Measurements from ENCODE around the gene SLC44A5.
A peak's percentile ranks its signal among the peaks of the same experiment; 100 is the strongest.

Gene SLC44A5

DNA sequence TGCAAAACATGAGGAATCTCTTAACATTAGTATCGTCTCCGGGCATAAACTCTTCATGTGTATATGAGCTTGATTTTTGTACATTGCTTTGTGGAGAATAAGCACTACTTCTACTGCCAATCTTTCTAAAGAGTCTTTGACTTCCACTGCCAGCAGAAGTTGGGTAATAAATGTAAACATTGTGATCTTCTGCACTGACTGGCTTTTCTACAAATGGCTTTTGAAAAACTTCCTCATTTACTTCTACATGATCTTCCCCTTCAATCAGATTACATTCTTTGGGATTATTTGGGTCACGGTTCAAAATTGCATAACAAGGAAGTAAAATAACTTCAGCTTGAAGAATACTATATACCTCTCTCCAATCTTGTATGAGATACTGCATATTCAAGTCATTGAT lies 30.4 kb upstream of the SLC44A5 start:
- no peaks in the 10 kb centered on the region for H3K9me2 ChIP-seq (replicated peaks; ENCODE audit: low read depth, low read length)
- no peak for TF ChIP-seq EZH2phosphoT487 (IDR thresholded peaks at IDR 0.05; ENCODE audit: borderline replicate concordance)
- TF ChIP-seq, protein P1, sequence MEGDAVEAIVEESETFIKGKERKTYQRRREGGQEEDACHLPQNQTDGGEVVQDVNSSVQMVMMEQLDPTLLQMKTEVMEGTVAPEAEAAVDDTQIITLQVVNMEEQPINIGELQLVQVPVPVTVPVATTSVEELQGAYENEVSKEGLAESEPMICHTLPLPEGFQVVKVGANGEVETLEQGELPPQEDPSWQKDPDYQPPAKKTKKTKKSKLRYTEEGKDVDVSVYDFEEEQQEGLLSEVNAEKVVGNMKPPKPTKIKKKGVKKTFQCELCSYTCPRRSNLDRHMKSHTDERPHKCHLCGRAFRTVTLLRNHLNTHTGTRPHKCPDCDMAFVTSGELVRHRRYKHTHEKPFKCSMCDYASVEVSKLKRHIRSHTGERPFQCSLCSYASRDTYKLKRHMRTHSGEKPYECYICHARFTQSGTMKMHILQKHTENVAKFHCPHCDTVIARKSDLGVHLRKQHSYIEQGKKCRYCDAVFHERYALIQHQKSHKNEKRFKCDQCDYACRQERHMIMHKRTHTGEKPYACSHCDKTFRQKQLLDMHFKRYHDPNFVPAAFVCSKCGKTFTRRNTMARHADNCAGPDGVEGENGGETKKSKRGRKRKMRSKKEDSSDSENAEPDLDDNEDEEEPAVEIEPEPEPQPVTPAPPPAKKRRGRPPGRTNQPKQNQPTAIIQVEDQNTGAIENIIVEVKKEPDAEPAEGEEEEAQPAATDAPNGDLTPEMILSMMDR (conservative IDR thresholded peaks at IDR 0.05; ENCODE audit: low read length) = no peak
- no peaks in the 10 kb centered on the region for H3K4me1 ChIP-seq (ENCODE audit: insufficient read depth, low read length, poor library complexity, severe bottlenecking)
- H3K4me3 ChIP-seq (ENCODE audit: low read length, poor library complexity, severe bottlenecking) = no peak overlapping the region
- no peaks in the 10 kb centered on the region for H3K27me3 ChIP-seq (ENCODE audit: insufficient read depth, low read length, poor library complexity, severe bottlenecking)
- H3K36me3 ChIP-seq (ENCODE audit: insufficient read depth, low read length) = no peaks in the 10 kb centered on the region
- H3K79me2 ChIP-seq (ENCODE audit: insufficient read depth, low read length) = no peaks in the 10 kb centered on the region
- no peaks in the 10 kb centered on the region for H3K9me3 ChIP-seq (ENCODE audit: insufficient read depth, low read depth, low read length)
- no peak overlapping the region for H3K4me2 ChIP-seq (ENCODE audit: low read depth, low read length, poor library complexity, severe bottlenecking)
- no peaks in the 10 kb centered on the region for H3F3A ChIP-seq (ENCODE audit: low read depth)
- H3K9ac ChIP-seq (ENCODE audit: low read depth, low read length, poor library complexity, severe bottlenecking) = no peak overlapping the region
- H2AFZ ChIP-seq (ENCODE audit: low read length) = no peak overlapping the region
- H4K20me1 ChIP-seq (ENCODE audit: insufficient read depth, low read length, poor library complexity, severe bottlenecking) = no peaks in the 10 kb centered on the region

DNA sequence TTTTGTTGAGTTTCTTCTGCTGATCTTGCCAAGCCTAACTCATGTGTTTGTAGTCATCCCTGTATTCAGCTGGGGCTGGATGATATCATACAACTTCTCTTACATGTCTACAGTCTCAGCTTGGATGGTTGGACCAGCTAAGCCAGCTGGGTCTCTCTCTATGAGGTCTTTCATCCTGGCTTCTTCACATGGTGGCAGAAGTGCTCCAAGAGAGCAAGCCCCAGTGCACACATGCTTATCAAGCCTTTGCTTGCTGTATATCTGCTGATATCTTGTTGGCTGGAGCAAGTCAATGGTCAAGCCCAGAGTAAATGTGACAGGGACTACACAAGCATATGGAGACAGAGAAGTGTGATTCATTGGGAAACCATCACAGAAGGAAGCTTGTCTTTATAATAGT lies 29.2 kb upstream of the SLC44A5 start:
- Histone ChIP-seq H3K9me2 (replicated peaks; ENCODE audit: low read depth, low read length) (no peaks in the 10 kb centered on the region), H3K4me1 (ENCODE audit: insufficient read depth, low read length, poor library complexity, severe bottlenecking) (no peaks in the 10 kb centered on the region), H3K4me3 (ENCODE audit: low read length, poor library complexity, severe bottlenecking) (no peak overlapping the region), H3K9me3 (ENCODE audit: insufficient read depth, low read depth, low read length) (no peaks in the 10 kb centered on the region), H3K9ac (ENCODE audit: low read depth, low read length, poor library complexity, severe bottlenecking) (no peak overlapping the region), H4K20me1 (ENCODE audit: insufficient read depth, low read length, poor library complexity, severe bottlenecking) (no peaks in the 10 kb centered on the region), H3K27me3 (ENCODE audit: insufficient read depth, low read length, poor library complexity, severe bottlenecking) (no peaks in the 10 kb centered on the region), H2AFZ (ENCODE audit: low read length) (no peak overlapping the region), H3F3A (ENCODE audit: low read depth) (no peaks in the 10 kb centered on the region), H3K4me2 (ENCODE audit: low read depth, low read length, poor library complexity, severe bottlenecking) (no peak overlapping the region), H3K36me3 (ENCODE audit: insufficient read depth, low read length) (no peaks in the 10 kb centered on the region), H3K79me2 (ENCODE audit: insufficient read depth, low read length) (no peaks in the 10 kb centered on the region)
- TF ChIP-seq, protein P1 (conservative IDR thresholded peaks at IDR 0.05; ENCODE audit: low read length) = no peak; the same call in 1 of the 2 replicates
- TF ChIP-seq EZH2phosphoT487 (IDR thresholded peaks at IDR 0.05; ENCODE audit: borderline replicate concordance) = no peak

DNA sequence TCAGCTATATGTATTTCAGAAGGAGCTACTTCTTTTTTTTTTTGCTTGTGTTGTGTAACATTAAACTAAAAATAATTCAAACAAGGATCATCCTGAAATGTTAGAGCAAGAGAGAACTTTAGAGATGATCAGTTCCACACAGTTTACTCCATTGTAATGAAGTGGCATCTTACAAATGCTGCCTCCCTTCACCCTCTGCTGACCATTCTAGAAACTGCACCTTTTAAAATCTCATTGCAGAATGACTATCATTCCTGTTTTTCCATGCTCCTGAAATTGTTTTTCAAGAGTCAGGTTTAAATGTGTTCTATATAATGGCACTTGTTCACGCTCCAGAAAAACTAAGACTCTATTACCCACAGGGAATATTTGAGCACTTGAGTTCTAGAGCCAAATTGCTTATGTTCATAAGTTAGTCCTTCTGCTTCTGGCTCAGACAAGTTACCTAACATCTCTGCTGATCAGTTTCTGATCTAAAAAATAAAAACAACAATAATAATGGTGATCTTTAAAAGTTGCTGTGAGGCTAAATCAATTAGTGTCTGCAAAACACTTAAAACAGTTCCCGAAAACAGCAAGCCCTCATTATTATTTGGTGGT lies 21.5 kb upstream of the SLC44A5 start:
- Histone ChIP-seq H3K9me2 (replicated peaks; ENCODE audit: low read depth, low read length) (no peaks in the 10 kb centered on the region), H3K79me2 (ENCODE audit: insufficient read depth, low read length) (no peaks in the 10 kb centered on the region), H3F3A (ENCODE audit: low read depth) (no peaks in the 10 kb centered on the region), H3K4me1 (ENCODE audit: insufficient read depth, low read length, poor library complexity, severe bottlenecking) (no peaks in the 10 kb centered on the region), H3K9me3 (ENCODE audit: insufficient read depth, low read depth, low read length) (no peaks in the 10 kb centered on the region), H2AFZ (ENCODE audit: low read length) (no peak overlapping the region), H4K20me1 (ENCODE audit: insufficient read depth, low read length, poor library complexity, severe bottlenecking) (no peaks in the 10 kb centered on the region), H3K36me3 (ENCODE audit: insufficient read depth, low read length) (no peaks in the 10 kb centered on the region), H3K9ac (ENCODE audit: low read depth, low read length, poor library complexity, severe bottlenecking) (no peak overlapping the region), H3K4me3 (ENCODE audit: low read length, poor library complexity, severe bottlenecking) (no peak overlapping the region), H3K27me3 (ENCODE audit: insufficient read depth, low read length, poor library complexity, severe bottlenecking) (no peaks in the 10 kb centered on the region), H3K4me2 (ENCODE audit: low read depth, low read length, poor library complexity, severe bottlenecking) (no peak overlapping the region)
- TF ChIP-seq, protein P1 (conservative IDR thresholded peaks at IDR 0.05; ENCODE audit: low read length) = peak; percentile 88
- no peak for TF ChIP-seq EZH2phosphoT487 (IDR thresholded peaks at IDR 0.05; ENCODE audit: borderline replicate concordance)
